ENCODE results near the gene CHST5.
"Not testable (repeated sequence)": the region's sequence is repeated elsewhere in the genome, so short reads cannot be mapped to it uniquely, and the experiment has no call there.

CHST5 gene

GRCh38 chr16:75514296-75514695 is 21.6 kb downstream of the CHST5 start:
- peaks cover 2 to 16% of the 10 kb centered on the region in 2 donors for H3K36me3 ChIP-seq (ENCODE audit: control insufficient read depth in 2 of 2, insufficient read depth in 2 of 2, low read length in 2 of 2)
- H3K9me3 ChIP-seq (ENCODE audit: control insufficient read depth in 2 of 2, low read length in 2 of 2), result no peaks in the 10 kb centered on the region
- peaks cover 0 to 6% of the 10 kb centered on the region in 2 donors for H3K4me1 ChIP-seq (ENCODE audit: control insufficient read depth in 2 of 2, insufficient read depth in 2 of 2, low read length in 2 of 2)
- H3K27ac ChIP-seq (ENCODE audit: low read depth in 2 of 2, low read length in 2 of 2), result no peak overlapping the region
- no peaks in the 10 kb centered on the region for H3K27me3 ChIP-seq (ENCODE audit: control insufficient read depth in 2 of 2, insufficient read depth in 2 of 2, low read length in 2 of 2)
- H3K9ac ChIP-seq (ENCODE audit: low read depth in 1 of 2, low read length in 2 of 2), result no peak overlapping the region
- no peak overlapping the region for H3K4me3 ChIP-seq (ENCODE audit: low read length in 2 of 2)

- no peak overlapping the region for H3K9ac ChIP-seq (ENCODE audit: low read depth in 1 of 2, low read length in 2 of 2)
- no peaks in the 10 kb centered on the region for H3K4me1 ChIP-seq (ENCODE audit: control insufficient read depth in 2 of 2, insufficient read depth in 2 of 2, low read length in 2 of 2)
- no peaks in the 10 kb centered on the region for H3K9me3 ChIP-seq (ENCODE audit: control insufficient read depth in 2 of 2, low read length in 2 of 2)
- no peaks in the 10 kb centered on the region for H3K27me3 ChIP-seq (ENCODE audit: control insufficient read depth in 2 of 2, insufficient read depth in 2 of 2, low read length in 2 of 2)
- peaks cover 0 to 16% of the 10 kb centered on the region in 2 donors for H3K36me3 ChIP-seq (ENCODE audit: control insufficient read depth in 2 of 2, insufficient read depth in 2 of 2, low read length in 2 of 2)
- no peak overlapping the region for H3K4me3 ChIP-seq (ENCODE audit: low read length in 2 of 2)
- H3K27ac ChIP-seq (ENCODE audit: low read depth in 2 of 2, low read length in 2 of 2), result no peak overlapping the region
Observed at GRCh38 chr16:75506574-75506973, 29.3 kb downstream of the CHST5 start.

GRCh38 chr16:75506107-75506506 is 29.8 kb downstream of the CHST5 start:
- no peak overlapping the region for H3K27ac ChIP-seq (ENCODE audit: low read depth in 2 of 2, low read length in 2 of 2)
- H3K4me1 ChIP-seq (ENCODE audit: control insufficient read depth in 2 of 2, insufficient read depth in 2 of 2, low read length in 2 of 2), result no peaks in the 10 kb centered on the region
- H3K27me3 ChIP-seq (ENCODE audit: control insufficient read depth in 2 of 2, insufficient read depth in 2 of 2, low read length in 2 of 2), result no peaks in the 10 kb centered on the region
- no peak overlapping the region for H3K4me3 ChIP-seq (ENCODE audit: low read length in 2 of 2)
- no peak overlapping the region for H3K9ac ChIP-seq (ENCODE audit: low read depth in 1 of 2, low read length in 2 of 2)
- H3K9me3 ChIP-seq (ENCODE audit: control insufficient read depth in 2 of 2, low read length in 2 of 2), result no peaks in the 10 kb centered on the region
- peaks cover 0 to 16% of the 10 kb centered on the region in 2 donors for H3K36me3 ChIP-seq (ENCODE audit: control insufficient read depth in 2 of 2, insufficient read depth in 2 of 2, low read length in 2 of 2)

GRCh38 chr16:75503801-75504200 is 32.1 kb downstream of the CHST5 start:
- Histone ChIP-seq H3K4me1 (ENCODE audit: control insufficient read depth in 2 of 2, insufficient read depth in 2 of 2, low read length in 2 of 2) (no peaks in the 10 kb centered on the region), H3K9ac (ENCODE audit: low read depth in 1 of 2, low read length in 2 of 2) (no peak overlapping the region), H3K36me3 (ENCODE audit: control insufficient read depth in 2 of 2, insufficient read depth in 2 of 2, low read length in 2 of 2) (peaks cover 0 to 13% of the 10 kb centered on the region in 2 donors), H3K27me3 (ENCODE audit: control insufficient read depth in 2 of 2, insufficient read depth in 2 of 2, low read length in 2 of 2) (no peaks in the 10 kb centered on the region), H3K9me3 (ENCODE audit: control insufficient read depth in 2 of 2, low read length in 2 of 2) (no peaks in the 10 kb centered on the region), H3K4me3 (ENCODE audit: low read length in 2 of 2) (no peak overlapping the region), H3K27ac (ENCODE audit: low read depth in 2 of 2, low read length in 2 of 2) (no peak overlapping the region)

- no peak overlapping the region for H3K9ac ChIP-seq (ENCODE audit: low read depth in 1 of 2, low read length in 2 of 2)
- no peaks in the 10 kb centered on the region for H3K27me3 ChIP-seq (ENCODE audit: control insufficient read depth in 2 of 2, insufficient read depth in 2 of 2, low read length in 2 of 2)
- no peak overlapping the region for H3K27ac ChIP-seq (ENCODE audit: low read depth in 2 of 2, low read length in 2 of 2)
- no peaks in the 10 kb centered on the region for H3K9me3 ChIP-seq (ENCODE audit: control insufficient read depth in 2 of 2, low read length in 2 of 2)
- no peaks in the 10 kb centered on the region for H3K4me1 ChIP-seq (ENCODE audit: control insufficient read depth in 2 of 2, insufficient read depth in 2 of 2, low read length in 2 of 2)
- H3K4me3 ChIP-seq (ENCODE audit: low read length in 2 of 2), result no peak overlapping the region
- peaks cover 0 to 13% of the 10 kb centered on the region in 2 donors for H3K36me3 ChIP-seq (ENCODE audit: control insufficient read depth in 2 of 2, insufficient read depth in 2 of 2, low read length in 2 of 2)
Observed at GRCh38 chr16:75502916-75503605, 32.8 kb downstream of the CHST5 start.

- H3K9ac ChIP-seq (ENCODE audit: low read depth in 1 of 2, low read length in 2 of 2); H3K9me3 ChIP-seq (ENCODE audit: control insufficient read depth in 2 of 2, low read length in 2 of 2); H3K27me3 ChIP-seq (ENCODE audit: control insufficient read depth in 2 of 2, insufficient read depth in 2 of 2, low read length in 2 of 2); H3K4me1 ChIP-seq (ENCODE audit: control insufficient read depth in 2 of 2, insufficient read depth in 2 of 2, low read length in 2 of 2); H3K27ac ChIP-seq (ENCODE audit: low read depth in 2 of 2, low read length in 2 of 2); H3K4me3 ChIP-seq (ENCODE audit: low read length in 2 of 2): not testable (repeated sequence)
- peaks cover 0 to 13% of the 10 kb centered on the region in 2 donors for H3K36me3 ChIP-seq (ENCODE audit: control insufficient read depth in 2 of 2, insufficient read depth in 2 of 2, low read length in 2 of 2)
Observed at GRCh38 chr16:75501820-75502219, 34.1 kb downstream of the CHST5 start.

- Histone ChIP-seq H3K9ac (ENCODE audit: low read depth in 1 of 2, low read length in 2 of 2) (no peak overlapping the region), H3K36me3 (ENCODE audit: control insufficient read depth in 2 of 2, insufficient read depth in 2 of 2, low read length in 2 of 2) (peaks cover 0 to 13% of the 10 kb centered on the region in 2 donors), H3K27me3 (ENCODE audit: control insufficient read depth in 2 of 2, insufficient read depth in 2 of 2, low read length in 2 of 2) (no peaks in the 10 kb centered on the region), H3K27ac (ENCODE audit: low read depth in 2 of 2, low read length in 2 of 2) (no peak overlapping the region), H3K4me1 (ENCODE audit: control insufficient read depth in 2 of 2, insufficient read depth in 2 of 2, low read length in 2 of 2) (no peaks in the 10 kb centered on the region), H3K9me3 (ENCODE audit: control insufficient read depth in 2 of 2, low read length in 2 of 2) (no peaks in the 10 kb centered on the region), H3K4me3 (ENCODE audit: low read length in 2 of 2) (no peak overlapping the region)
Observed at GRCh38 chr16:75501359-75501758, 34.5 kb downstream of the CHST5 start.

- not testable (repeated sequence) for H3K4me1 ChIP-seq (ENCODE audit: control insufficient read depth in 2 of 2, insufficient read depth in 2 of 2, low read length in 2 of 2); H3K27ac ChIP-seq (ENCODE audit: low read depth in 2 of 2, low read length in 2 of 2); H3K27me3 ChIP-seq (ENCODE audit: control insufficient read depth in 2 of 2, insufficient read depth in 2 of 2, low read length in 2 of 2); H3K9ac ChIP-seq (ENCODE audit: low read depth in 1 of 2, low read length in 2 of 2); H3K4me3 ChIP-seq (ENCODE audit: low read length in 2 of 2); H3K9me3 ChIP-seq (ENCODE audit: control insufficient read depth in 2 of 2, low read length in 2 of 2); H3K36me3 ChIP-seq (ENCODE audit: control insufficient read depth in 2 of 2, insufficient read depth in 2 of 2, low read length in 2 of 2)
Observed at GRCh38 chr16:75498605-75499322, 37.1 kb downstream of the CHST5 start.

- Histone ChIP-seq H3K9me3 (ENCODE audit: control insufficient read depth in 2 of 2, low read length in 2 of 2) (no peaks in the 10 kb centered on the region), H3K4me1 (ENCODE audit: control insufficient read depth in 2 of 2, insufficient read depth in 2 of 2, low read length in 2 of 2) (peaks cover 0 to 4% of the 10 kb centered on the region in 2 donors), H3K36me3 (ENCODE audit: control insufficient read depth in 2 of 2, insufficient read depth in 2 of 2, low read length in 2 of 2) (peaks cover 0 to 6% of the 10 kb centered on the region in 2 donors), H3K9ac (ENCODE audit: low read depth in 1 of 2, low read length in 2 of 2) (no peak overlapping the region), H3K4me3 (ENCODE audit: low read length in 2 of 2) (no peak overlapping the region), H3K27me3 (ENCODE audit: control insufficient read depth in 2 of 2, insufficient read depth in 2 of 2, low read length in 2 of 2) (peaks cover 5 to 8% of the 10 kb centered on the region in 2 donors), H3K27ac (ENCODE audit: low read depth in 2 of 2, low read length in 2 of 2) (no peak overlapping the region)
Observed at GRCh38 chr16:75497558-75497957, 38.4 kb downstream of the CHST5 start.

GRCh38 chr16:75495076-75495674 is 40.7 kb downstream of the CHST5 start, which contains the start of gene CHST6:
CHST6 (minus strand) TSS chr16:75495441; CDS start chr16:75479828, 15,613 bp downstream.
- no peaks in the 10 kb centered on the region for H3K36me3 ChIP-seq (ENCODE audit: control insufficient read depth in 2 of 2, insufficient read depth in 2 of 2, low read length in 2 of 2)
- no peak within 1 kb of the TSS for H3K27ac ChIP-seq (ENCODE audit: low read depth in 2 of 2, low read length in 2 of 2)
- no peaks in the 10 kb centered on the region for H3K9me3 ChIP-seq (ENCODE audit: control insufficient read depth in 2 of 2, low read length in 2 of 2)
- H3K27me3 ChIP-seq (ENCODE audit: control insufficient read depth in 2 of 2, insufficient read depth in 2 of 2, low read length in 2 of 2), result peaks cover 5 to 8% of the 10 kb centered on the region in 2 donors
- peaks cover 0 to 4% of the 10 kb centered on the region in 2 donors for H3K4me1 ChIP-seq (ENCODE audit: control insufficient read depth in 2 of 2, insufficient read depth in 2 of 2, low read length in 2 of 2)
- peak within 1 kb of the TSS; percentile 24 to 53 for H3K9ac ChIP-seq (ENCODE audit: low read depth in 1 of 2, low read length in 2 of 2)
- peak within 1 kb of the TSS; percentile 37 to 54 for H3K4me3 ChIP-seq (ENCODE audit: low read length in 2 of 2)

All from mucosa of rectum (tissue), 2 donors.